ENCODE data around the gene SYDE1. TPM values are rescaled to one million over a fixed set of nuclear protein-coding genes. Genes with fewer than 3 reads are reported as not detected.

Gene SYDE1
- total RNA-seq, 1 experiment from 2014 or later, result 37.7 TPM

- peak overlapping the region; percentile 2; the same call in 1 of the 2 replicates for H3K27ac ChIP-seq
- 0 out of 2 replicates have a peak, but pooled peaks cover 7% of the 10 kb centered on the region for H3K36me3 ChIP-seq
- H3K27me3 ChIP-seq, result no peaks in the 10 kb centered on the region
- H3K4me3 ChIP-seq, result peak overlapping the region; percentile 72
- peaks cover 2% of the 10 kb centered on the region; the same call in 1 of the 2 replicates for H3K9me3 ChIP-seq (replicated peaks)
- peak in 1 of 2 experiments; percentile 39 for DNase-seq
- H3K4me1 ChIP-seq, result peaks cover 11% of the 10 kb centered on the region; the same call in 1 of the 2 replicates
Observed at GRCh38 chr19:15126131-15126910, 19.1 kb downstream of the SYDE1 start.

GRCh38 chr19:15128162-15128770 lies 21.1 kb downstream of the SYDE1 start:
- Histone ChIP-seq H3K36me3 (no peaks in the 10 kb centered on the region), H3K9me3 (replicated peaks) (peaks cover 4% of the 10 kb centered on the region; the same call in 1 of the 2 replicates), H3K27me3 (no peaks in the 10 kb centered on the region), H3K4me3 (no peak overlapping the region), H3K27ac (no peak overlapping the region), H3K4me1 (peaks cover 11% of the 10 kb centered on the region; the same call in 1 of the 2 replicates)
- DNase-seq, result no peak

DNA sequence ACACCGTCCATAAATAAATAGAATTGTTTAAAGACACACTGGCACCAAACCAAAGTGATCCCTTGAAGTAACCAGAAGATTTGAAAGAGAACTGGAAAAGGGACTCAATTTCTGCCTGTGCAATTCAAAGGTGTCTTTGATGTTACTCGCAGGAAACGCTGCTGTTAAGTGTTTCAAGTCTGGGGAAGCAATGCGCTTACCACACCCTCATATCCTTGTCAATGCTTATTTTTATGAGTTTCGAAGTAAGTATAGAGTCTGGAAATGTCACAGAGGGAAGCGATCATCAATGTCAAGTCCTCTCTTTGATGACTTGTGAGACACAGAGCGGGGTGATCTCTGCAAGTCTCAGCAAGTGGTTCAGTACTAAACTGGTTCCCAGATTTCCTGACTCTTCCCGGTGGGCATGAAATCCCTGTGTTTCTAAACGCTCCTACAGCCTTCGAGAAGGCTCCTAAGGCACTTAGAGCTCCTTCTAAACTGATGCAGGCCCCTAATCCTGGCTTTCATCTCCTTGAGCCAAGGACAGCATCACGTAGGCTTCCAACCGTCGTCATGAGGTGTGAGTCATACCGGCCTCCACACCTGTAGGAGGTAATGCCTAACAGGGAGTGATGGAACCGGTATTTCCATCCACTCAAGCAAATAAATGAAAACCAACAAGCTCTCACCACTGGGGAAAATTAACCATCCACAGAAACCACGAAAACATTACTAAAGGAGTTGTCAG lies 22.8 kb downstream of the SYDE1 start:
- Histone ChIP-seq H3K27ac (no peak overlapping the region), H3K36me3 (no peaks in the 10 kb centered on the region), H3K9me3 (replicated peaks) (peaks cover 4% of the 10 kb centered on the region; the same call in 1 of the 2 replicates), H3K4me1 (peaks cover 7% of the 10 kb centered on the region; the same call in 1 of the 2 replicates), H3K27me3 (no peaks in the 10 kb centered on the region), H3K4me3 (no peak overlapping the region)
- no peak for DNase-seq

GRCh38 chr19:15136234-15136954 lies 29.2 kb downstream of the SYDE1 start:
- DNase-seq, result no peak
- H3K9me3 ChIP-seq (replicated peaks), result peaks cover 5% of the 10 kb centered on the region; the same call in 1 of the 2 replicates
- H3K27ac ChIP-seq, result no peak overlapping the region

DNA sequence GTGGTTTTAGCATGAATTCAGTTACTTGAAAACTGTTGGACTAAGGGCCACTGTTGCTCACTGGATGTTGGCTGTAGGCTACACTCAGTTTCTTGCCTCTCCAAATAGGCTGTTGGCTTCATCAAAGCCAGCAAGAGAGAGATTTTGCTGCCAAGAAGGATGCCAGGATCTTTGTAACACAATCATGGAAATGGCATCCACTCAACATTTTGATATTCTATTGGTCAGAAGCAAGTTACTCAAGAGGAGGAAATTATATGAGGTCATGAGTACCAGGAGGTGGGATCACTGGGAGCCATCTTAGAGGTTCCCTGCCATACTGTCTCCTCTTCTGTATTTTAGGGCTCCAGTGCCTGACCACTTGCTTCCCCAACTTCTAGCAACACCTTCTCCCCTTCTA lies 30.6 kb downstream of the SYDE1 start:
- no peak for DNase-seq
- Histone ChIP-seq H3K36me3 (no peaks in the 10 kb centered on the region), H3K27me3 (no peaks in the 10 kb centered on the region), H3K4me1 (no peaks in the 10 kb centered on the region), H3K27ac (no peak overlapping the region), H3K4me3 (no peak overlapping the region), H3K9me3 (replicated peaks) (peaks cover 4% of the 10 kb centered on the region; the same call in 1 of the 2 replicates)

More at GRCh38 chr19:15136234-15136954, 29.2 kb downstream of the SYDE1 start:
- no peaks in the 10 kb centered on the region for H3K36me3 ChIP-seq
- no peaks in the 10 kb centered on the region for H3K27me3 ChIP-seq
- H3K4me3 ChIP-seq, result no peak overlapping the region
- no peaks in the 10 kb centered on the region for H3K4me1 ChIP-seq

DNA sequence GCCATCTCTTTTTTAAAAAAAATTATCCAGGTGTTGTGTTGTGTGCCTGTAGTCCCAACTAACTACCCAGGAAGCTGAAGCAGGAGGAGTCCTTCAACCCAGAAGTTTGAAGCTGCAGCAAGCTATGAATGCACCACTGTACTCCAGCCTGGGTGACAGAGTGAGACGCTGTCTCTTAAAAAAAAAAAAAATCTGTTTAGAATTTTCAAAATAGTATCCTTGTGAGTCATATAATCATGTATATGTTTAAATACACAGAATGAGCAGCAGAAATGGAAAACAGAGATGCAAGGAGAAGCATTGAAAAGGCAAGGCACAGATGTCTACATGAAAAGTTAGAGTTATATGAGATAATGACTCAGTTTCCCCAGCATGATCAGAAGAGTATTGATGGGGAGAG lies 31.2 kb downstream of the SYDE1 start:
- Histone ChIP-seq H3K4me3 (no peak overlapping the region), H3K9me3 (replicated peaks) (peaks cover 4% of the 10 kb centered on the region; the same call in 1 of the 2 replicates), H3K36me3 (no peaks in the 10 kb centered on the region), H3K4me1 (no peaks in the 10 kb centered on the region), H3K27me3 (no peaks in the 10 kb centered on the region), H3K27ac (no peak overlapping the region)
- no peak for DNase-seq

GRCh38 chr19:15141143-15141542 lies 33.9 kb downstream of the SYDE1 start:
- DNase-seq, result no peak
- H3K36me3 ChIP-seq, result no peaks in the 10 kb centered on the region
- H3K4me3 ChIP-seq, result no peak overlapping the region
- no peaks in the 10 kb centered on the region for H3K27me3 ChIP-seq
- no peaks in the 10 kb centered on the region for H3K4me1 ChIP-seq
- no peak overlapping the region for H3K27ac ChIP-seq
- peaks cover 4% of the 10 kb centered on the region; the same call in 1 of the 2 replicates for H3K9me3 ChIP-seq (replicated peaks)

- Histone ChIP-seq H3K27ac (no peak overlapping the region), H3K36me3 (no peaks in the 10 kb centered on the region), H3K4me1 (no peaks in the 10 kb centered on the region), H3K27me3 (no peaks in the 10 kb centered on the region), H3K4me3 (no peak overlapping the region), H3K9me3 (replicated peaks) (peaks cover 4% of the 10 kb centered on the region; the same call in 1 of the 2 replicates)
- DNase-seq, result no peak
Observed at GRCh38 chr19:15142313-15142712, 35.1 kb downstream of the SYDE1 start.

GRCh38 chr19:15144046-15144646 lies 36.9 kb downstream of the SYDE1 start:
- Histone ChIP-seq H3K27me3 (no peaks in the 10 kb centered on the region), H3K4me3 (no peak overlapping the region), H3K36me3 (no peaks in the 10 kb centered on the region), H3K4me1 (no peaks in the 10 kb centered on the region), H3K27ac (no peak overlapping the region), H3K9me3 (replicated peaks) (peaks cover 3% of the 10 kb centered on the region; the same call in 1 of the 2 replicates)
- DNase-seq, result no peak

- H3K4me1 ChIP-seq, result no peaks in the 10 kb centered on the region
- no peak overlapping the region for H3K27ac ChIP-seq
Observed at GRCh38 chr19:15147090-15147489, 39.9 kb downstream of the SYDE1 start.

GRCh38 chr19:15149737-15150136 lies 42.5 kb downstream of the SYDE1 start:
- DNase-seq, result no peak
- Histone ChIP-seq H3K27me3 (no peaks in the 10 kb centered on the region), H3K4me1 (no peaks in the 10 kb centered on the region), H3K4me3 (no peak overlapping the region), H3K36me3 (no peaks in the 10 kb centered on the region), H3K27ac (no peak overlapping the region), H3K9me3 (replicated peaks) (0 out of 2 replicates have a peak, but pooled peaks cover 4% of the 10 kb centered on the region)

More at GRCh38 chr19:15147090-15147489, 39.9 kb downstream of the SYDE1 start:
- DNase-seq, result no peak
- Histone ChIP-seq H3K4me3 (no peak overlapping the region), H3K36me3 (no peaks in the 10 kb centered on the region), H3K27me3 (no peaks in the 10 kb centered on the region), H3K9me3 (replicated peaks) (no peaks in the 10 kb centered on the region)

DNA sequence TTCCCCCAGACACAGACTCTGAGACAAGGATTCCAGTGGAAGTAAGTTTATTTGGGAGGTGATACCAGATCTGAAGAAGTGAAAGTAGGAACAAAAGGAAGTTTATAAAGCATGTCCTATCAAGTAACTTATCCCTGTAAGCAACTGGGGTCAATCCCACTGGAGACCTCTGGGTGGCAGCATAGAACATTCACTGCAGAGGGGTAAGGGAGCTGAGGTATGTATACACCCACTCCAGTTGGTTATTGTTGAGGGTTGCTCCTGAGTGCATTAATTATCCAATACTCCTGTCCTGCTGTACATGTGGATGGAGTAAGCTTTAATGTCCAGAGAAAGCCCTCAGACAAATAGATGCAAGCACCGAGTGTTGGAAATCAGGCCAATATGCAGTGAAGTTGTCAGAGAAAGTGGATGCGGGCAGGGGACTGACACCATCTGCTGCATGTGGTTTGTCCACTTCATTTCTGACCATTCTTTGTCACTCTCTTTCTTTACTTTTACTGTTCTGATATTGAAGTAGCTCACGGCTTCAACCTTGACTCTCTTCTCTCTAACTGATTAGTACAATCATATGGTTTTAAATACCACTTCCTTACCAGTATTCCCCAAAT lies 46.9 kb downstream of the SYDE1 start:
- H3K36me3 ChIP-seq, result no peaks in the 10 kb centered on the region
- no peak overlapping the region for H3K27ac ChIP-seq
- DNase-seq, result peak; percentile 79 to 92
- peaks cover 12% of the 10 kb centered on the region for H3K9me3 ChIP-seq (replicated peaks)
- no peaks in the 10 kb centered on the region for H3K4me1 ChIP-seq
- no peak overlapping the region for H3K4me3 ChIP-seq
- H3K27me3 ChIP-seq, result no peaks in the 10 kb centered on the region

DNA sequence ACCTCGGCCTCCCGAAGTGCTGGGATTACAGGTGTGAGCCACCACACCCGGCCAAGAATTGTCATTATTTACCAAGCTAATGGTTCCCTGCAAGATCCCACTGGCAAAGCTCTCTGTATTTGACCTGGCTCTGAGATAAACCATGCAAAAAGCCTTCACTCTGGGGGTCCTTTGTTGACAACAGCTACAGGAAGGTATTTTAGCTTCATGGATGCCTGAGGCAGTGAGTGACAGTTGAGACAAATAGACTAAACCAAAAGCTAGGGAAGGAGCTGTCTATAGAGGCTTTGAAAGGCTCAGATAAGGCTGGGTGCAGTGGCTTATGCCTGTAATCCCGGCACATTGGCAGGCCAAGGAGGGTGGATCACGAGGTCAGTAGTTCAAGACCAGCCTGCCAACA lies 48.1 kb downstream of the SYDE1 start:
- H3K27me3 ChIP-seq, result no peaks in the 10 kb centered on the region
- H3K9me3 ChIP-seq (replicated peaks), result peaks cover 20% of the 10 kb centered on the region
- H3K4me3 ChIP-seq, result no peak overlapping the region
- peaks cover 7% of the 10 kb centered on the region for H3K36me3 ChIP-seq
- no peak for DNase-seq
- H3K27ac ChIP-seq, result no peak overlapping the region
- H3K4me1 ChIP-seq, result no peaks in the 10 kb centered on the region

All from SJCRH30 (cell line).